Mammary epithelial cell (primary cell): ENCODE measurements around the gene GNGT1.

ENCODE experiments used
- EZH2 ChIP-seq: IDR thresholded peaks from 2 replicates; pipeline ENCODE4 v1.6.1; 2012; ENCODE audit warnings: low read length, inconsistent platforms, borderline replicate concordance
- TF ChIP-seq, protein P1 (sequence below), 2 donors: IDR thresholded peaks in 1 of 2; conservative IDR thresholded peaks in 1 of 2; 2 replicates each; pipeline ENCODE4 v1.5.1; 2011 to 2012; ENCODE audit warnings: inconsistent platforms in 2 of 2, low read length in 2 of 2, mild to moderate bottlenecking in 2 of 2, control low read depth in 1 of 2, low read depth in 1 of 2; ENCODE audit not compliant: insufficient read depth in 1 of 2; ENCODE audit errors: extremely low read depth in 1 of 2

DNA sequence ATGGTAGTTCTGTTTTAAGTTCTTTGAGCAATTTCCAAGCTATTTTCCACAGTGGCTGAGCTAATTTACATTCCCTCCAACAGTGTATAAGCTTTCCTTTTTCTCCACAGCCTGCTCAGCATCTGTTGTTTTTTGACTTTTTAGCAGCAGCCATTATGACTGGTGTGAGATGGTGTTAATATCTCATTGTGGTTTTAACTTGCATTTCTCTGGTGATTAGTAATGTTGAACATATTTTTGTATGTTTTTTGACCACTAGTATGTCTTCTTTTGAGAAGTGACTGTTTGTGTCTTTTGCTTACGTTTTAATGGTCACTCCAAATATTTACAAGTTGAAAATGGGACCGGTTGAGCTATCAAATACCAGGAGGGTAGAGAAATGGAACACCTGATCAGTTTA, 35.6 kb downstream of the GNGT1 start:
- TF ChIP-seq, protein P1, sequence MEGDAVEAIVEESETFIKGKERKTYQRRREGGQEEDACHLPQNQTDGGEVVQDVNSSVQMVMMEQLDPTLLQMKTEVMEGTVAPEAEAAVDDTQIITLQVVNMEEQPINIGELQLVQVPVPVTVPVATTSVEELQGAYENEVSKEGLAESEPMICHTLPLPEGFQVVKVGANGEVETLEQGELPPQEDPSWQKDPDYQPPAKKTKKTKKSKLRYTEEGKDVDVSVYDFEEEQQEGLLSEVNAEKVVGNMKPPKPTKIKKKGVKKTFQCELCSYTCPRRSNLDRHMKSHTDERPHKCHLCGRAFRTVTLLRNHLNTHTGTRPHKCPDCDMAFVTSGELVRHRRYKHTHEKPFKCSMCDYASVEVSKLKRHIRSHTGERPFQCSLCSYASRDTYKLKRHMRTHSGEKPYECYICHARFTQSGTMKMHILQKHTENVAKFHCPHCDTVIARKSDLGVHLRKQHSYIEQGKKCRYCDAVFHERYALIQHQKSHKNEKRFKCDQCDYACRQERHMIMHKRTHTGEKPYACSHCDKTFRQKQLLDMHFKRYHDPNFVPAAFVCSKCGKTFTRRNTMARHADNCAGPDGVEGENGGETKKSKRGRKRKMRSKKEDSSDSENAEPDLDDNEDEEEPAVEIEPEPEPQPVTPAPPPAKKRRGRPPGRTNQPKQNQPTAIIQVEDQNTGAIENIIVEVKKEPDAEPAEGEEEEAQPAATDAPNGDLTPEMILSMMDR (conservative IDR thresholded peaks at IDR 0.05 in 1 of 2, IDR thresholded peaks at IDR 0.05 in 1 of 2; ENCODE audit: extremely low read depth in 1 of 2, insufficient read depth in 1 of 2, low read depth in 1 of 2, low read length in 2 of 2), result no peak
- no peak for TF ChIP-seq EZH2
